GM18498 (cell line): Measurements from ENCODE around the gene MARK1.
A peak's percentile ranks its signal among the peaks of the same experiment; 100 is the strongest.

ENCODE experiments used
- ATAC-seq: cut with Tn5 transposase; IDR thresholded peaks from one replicate; pipeline ENCODE4 v1.9.1; 2021; ENCODE audit warnings: mild to moderate bottlenecking, moderate library complexity; ENCODE audit not compliant: unreplicated experiment

Gene MARK1

DNA sequence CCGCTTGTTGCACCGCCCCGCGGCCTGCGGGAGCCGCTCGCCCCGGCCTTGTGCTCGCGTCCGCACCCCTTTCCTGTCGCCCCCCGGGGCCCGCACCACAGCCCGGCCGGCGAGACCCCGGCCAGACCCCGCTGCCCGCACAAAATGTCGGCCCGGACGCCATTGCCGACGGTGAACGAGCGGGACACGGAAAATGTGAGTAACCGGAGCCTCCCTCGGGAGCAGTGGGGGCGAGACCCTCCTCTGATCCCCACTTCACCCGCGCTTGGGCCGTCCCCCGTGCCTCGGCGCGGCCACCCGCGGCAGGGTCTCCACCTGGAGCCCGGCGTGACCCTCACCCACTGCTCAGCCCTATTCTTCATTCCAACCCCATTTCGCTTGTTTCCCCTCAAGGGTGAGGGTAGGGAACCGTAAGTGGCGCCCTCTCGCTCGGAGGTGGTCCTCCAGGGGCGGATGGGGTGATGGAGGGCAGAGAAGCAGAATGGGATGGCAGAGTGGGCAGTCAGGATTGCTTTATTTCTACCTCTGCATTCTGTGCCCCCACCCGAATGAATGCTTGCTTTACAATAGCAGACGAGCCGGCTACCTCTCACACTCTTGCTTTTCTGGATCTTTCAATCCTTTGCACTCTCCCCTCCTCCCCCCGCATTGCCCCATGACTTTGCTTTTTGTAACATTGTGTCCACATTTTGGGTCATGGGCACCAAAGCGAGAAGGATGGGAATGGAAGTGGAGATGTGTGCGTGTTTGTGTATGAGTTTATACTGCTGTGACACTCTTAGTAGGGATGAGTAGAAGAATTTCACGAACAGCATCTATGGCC, 954 bp downstream of the MARK1 start:
- peak; percentile 7 for ATAC-seq

DNA sequence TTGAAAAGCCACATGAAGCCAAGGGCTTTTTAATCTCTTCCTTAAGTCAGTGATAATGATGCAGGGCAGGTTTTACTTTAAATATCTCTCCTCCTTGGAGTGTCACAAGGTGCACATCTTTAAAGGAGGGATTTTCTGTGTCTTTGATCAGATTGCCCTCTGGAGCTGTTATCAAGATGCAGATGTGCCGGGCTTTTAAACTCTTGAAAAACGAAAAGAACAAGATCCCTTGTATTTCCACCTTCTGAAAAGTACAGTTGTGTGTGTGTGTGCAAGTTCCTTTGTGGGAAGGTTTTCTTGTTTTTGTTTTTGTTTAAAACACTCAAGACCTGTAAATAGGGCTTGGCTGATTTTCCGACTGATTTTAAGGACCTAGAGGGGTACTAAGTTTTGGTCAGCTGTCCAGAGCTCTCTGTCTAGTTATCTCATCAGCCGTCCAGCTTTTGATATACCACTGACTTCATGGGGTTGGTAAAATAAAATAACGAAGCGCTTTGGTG, 1.6 kb downstream of the MARK1 start:
- no peak for ATAC-seq

DNA sequence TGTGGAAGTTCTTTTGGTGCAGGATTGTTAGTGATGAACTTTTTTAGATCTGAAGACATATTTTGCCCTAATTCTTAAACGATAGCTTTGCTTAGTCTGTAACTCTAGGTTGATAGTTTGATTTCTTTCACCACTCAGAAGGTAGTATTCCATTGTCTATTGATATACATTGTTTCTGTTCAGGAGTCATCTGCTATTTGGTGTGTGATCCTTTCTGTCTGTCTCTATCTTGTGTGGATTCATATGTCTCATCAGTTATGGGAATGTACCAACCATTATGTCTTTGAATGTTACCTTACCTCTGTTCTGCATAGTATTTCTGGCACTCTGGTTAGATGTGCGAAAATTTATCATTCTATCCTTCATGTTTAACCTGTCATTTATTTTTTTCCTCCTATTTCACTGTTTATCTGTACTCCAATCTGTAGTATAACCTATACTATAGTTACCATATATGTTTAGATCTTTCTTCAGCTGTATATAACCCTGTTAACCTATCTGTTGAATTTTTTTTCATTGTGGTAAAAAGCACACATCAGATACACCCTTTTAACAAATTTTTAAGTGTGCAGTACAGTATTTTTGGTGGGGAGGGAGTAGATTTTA, 5.7 kb downstream of the MARK1 start:
- ATAC-seq, result no peak

DNA sequence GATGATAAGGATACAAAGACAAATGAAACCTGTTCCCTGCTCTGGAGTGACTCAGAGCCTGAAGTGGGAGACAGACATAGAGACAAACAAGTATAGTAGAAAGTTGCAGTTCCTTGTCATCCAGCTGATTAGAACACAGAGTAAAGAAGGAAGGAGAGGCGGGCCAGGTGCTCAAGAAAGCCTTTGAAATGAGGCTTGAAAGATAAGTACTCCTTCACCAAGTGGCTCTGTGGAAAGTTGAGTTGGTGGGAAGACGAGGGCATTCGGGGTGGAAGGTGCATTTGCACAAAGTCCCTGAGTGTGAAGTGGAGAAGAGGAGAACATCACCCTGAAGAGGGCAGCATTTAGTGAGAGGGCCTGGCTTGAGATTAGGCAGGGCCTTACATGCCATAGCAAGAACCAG, 17.0 kb downstream of the MARK1 start:
- no peak for ATAC-seq

DNA sequence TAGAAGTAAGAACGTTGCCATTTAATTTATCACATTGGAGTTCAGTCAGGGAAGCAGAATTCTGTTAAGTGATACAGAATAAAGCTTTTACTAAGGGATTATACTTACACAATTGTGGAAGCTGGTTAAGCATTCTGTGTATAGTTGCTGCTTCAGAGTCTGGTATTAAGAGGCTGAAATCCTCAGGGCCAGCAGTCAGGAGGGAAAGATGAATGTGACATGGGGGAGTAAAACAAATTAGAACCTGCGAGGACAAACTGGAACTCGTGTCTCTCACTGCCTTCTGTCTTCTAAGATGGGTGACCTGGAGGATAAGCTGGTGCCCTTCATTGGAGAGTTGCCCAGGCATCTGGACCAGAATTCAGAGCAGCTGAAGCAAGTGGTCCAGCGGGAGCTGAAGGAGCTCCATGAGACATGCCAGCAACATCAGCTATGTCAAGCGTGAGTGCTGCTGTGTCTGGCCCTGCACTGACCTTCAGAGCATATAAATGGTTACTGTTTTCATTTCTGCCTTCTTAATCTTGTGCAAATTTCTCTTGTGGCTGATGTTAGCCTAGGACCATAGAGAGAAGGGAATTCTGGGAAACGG, 23.0 kb downstream of the MARK1 start:
- no peak for ATAC-seq

DNA sequence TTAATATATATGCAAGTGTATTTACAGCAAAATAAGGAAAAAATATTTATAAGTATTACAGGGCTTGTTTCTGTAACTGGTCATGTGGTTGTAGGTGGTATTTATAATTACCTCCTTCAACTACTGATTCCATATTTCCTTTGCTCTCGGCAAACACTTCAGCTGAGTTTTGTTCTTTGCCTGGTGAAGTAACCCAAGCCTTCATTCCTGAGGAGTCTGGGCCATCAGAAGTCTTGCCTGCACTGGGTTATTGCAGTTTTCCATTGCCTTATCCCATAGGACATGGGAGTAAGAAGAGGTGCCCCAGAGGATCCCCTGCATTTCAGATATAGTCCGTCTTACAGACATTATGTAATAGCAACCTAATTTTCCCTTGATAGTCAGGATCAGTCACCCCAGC, 23.8 kb downstream of the MARK1 start:
- ATAC-seq, result no peak

DNA sequence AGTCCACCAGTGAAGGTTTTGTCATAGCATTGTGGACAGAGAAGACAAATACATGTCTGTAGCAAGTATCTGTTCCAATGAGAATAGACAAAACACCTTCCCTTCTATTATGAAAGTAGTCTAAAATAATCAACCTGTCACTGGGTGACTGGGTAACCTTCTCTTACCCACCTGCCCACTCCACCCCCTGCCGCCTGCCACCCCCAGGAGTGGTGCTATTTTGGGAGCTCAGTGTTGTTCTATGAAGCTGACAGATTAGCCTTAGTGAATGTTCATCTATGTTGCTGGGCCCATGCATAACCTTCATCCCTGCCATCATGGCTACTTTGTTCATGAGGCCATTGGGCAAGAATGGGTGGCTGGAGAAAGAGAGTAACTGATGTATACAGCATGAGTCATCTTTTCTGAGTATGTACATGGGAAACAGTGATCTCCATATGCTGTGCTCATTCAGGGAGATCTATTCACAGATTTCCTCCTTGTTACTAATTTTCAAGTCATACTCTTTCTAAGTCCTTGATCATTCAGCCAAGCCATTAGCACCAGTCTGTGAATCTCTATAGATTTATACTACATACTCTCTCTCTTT, 24.8 kb downstream of the MARK1 start:
- ATAC-seq, result no peak

DNA sequence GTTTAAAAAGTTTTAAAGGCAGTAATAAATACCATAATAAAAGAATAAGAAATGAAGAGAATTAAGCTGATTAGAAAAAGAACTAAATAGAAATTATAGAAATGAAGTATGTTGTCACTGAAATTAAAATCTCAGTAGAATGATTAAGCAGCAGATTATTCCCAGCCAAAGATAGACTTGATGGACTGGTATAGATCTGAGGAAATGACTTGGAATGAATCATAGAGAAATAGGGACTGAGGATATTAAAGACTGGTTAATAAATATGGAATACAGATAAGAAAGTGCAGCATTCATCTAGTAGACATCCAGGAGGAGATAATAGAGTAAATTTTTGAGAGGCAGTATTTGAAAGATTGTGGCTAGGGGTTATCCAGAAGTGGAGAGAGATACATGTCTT, 28.7 kb downstream of the MARK1 start:
- no peak for ATAC-seq

DNA sequence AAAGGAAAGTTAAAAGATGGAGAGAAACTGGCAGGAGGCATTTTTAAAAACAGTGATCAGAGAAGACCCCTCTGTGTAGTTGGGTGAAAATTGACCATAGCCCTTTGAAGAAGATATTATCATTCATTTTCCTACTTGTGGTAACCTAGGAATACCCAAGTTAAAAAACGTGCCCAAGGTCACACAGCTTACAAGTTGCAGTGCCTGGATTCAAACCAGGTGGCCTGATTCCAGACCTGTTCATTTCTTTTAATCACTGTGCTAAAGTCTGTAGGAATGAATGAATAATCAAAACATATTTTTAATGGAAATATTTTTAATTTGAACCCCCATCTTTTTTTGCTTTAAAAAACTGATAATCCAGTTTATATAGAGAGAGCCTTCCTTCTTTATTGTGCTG, 35.6 kb downstream of the MARK1 start:
- no peak for ATAC-seq

DNA sequence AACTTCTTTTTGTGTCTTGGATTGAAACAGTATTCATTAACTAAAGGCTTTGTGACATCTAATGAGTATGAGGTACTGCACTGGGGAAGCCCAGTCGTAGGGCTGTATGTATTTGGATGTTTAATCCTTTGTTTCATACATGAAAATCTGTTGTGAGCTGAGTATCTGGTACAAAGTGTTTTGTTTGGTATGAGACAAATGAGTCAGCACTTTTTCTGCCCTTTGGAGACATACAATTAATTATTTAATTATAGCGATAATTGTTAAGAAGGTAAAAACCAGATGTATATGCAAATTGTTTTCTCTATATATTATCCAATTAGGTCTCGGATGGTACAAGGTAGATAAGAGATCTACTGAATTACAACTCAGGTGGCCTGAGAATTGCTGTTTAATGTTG, 36.3 kb downstream of the MARK1 start:
- no peak for ATAC-seq

DNA sequence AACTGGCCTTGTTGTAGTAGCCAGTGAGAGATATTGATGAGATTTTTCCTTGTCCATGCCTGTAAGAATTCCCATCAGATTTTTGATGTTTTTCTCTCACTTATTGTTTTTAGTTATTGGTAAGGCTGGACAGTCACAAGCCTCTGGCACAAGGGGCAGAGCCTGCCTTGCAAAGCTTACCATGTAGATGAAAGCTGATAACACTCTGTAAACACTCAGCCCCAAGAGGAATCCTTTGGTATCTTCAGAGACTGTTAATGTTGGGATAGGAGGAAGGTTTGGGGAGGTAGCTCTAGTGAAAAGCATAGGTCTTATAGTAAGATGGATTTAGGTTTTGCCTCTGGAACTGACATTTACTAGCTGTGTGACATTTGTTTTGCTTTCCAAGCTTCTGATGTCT, 37.7 kb downstream of the MARK1 start:
- ATAC-seq, result no peak

DNA sequence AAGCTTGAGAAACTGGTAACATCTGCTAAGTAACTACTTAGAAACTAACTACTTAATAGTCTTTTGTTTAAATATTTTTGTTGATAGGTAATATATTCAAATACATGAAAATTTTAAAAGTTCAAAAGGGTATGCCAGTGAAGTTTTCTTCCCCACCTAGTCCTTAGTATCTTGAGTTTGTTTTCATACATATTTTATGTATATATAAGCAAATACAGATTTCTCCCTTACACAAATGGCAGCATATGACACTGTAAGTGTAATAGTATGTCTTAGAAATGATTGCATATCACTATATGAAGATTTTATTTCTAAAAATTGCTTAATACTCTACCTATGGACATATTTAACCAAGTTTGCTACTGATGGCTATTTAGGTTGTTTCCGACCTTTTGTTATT, 38.9 kb downstream of the MARK1 start:
- no peak for ATAC-seq

DNA sequence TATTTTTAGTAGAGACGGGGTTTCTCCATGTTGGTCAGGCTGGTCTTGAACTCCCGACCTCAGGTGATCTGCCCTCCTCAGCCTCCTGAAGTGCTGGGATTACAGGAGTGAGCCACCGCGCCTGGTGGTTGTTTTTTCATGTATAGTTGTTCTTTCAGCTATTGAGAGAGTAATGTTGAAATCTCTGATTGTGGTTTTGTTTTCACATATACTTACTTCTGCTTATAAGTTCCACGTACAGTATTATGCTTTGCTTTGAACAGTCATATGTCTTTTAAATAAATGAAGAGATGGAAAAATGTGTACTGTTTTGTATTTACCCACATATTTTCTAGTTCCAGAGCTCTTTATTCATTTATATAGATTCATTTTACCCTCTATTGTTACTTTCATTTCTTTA, 44.5 kb downstream of the MARK1 start:
- ATAC-seq, result no peak

DNA sequence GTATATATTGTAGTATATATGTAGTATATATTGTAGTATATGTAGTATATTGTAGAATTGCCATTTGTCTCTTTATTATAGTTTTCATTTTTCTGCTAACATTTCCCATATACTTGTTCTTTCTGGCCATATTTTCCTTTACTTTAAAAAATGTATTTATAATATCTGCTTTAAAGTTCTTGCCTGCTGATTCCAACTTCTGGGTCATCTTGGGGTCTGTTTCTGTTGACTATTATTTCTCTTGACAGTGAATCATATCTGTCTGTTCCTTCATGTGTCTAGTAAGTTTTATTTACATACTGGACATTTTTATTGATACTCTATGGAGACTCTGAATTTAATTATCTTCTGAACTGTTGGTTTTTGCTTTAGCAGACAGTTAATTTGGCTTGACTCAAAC, 45.9 kb downstream of the MARK1 start:
- no peak for ATAC-seq

DNA sequence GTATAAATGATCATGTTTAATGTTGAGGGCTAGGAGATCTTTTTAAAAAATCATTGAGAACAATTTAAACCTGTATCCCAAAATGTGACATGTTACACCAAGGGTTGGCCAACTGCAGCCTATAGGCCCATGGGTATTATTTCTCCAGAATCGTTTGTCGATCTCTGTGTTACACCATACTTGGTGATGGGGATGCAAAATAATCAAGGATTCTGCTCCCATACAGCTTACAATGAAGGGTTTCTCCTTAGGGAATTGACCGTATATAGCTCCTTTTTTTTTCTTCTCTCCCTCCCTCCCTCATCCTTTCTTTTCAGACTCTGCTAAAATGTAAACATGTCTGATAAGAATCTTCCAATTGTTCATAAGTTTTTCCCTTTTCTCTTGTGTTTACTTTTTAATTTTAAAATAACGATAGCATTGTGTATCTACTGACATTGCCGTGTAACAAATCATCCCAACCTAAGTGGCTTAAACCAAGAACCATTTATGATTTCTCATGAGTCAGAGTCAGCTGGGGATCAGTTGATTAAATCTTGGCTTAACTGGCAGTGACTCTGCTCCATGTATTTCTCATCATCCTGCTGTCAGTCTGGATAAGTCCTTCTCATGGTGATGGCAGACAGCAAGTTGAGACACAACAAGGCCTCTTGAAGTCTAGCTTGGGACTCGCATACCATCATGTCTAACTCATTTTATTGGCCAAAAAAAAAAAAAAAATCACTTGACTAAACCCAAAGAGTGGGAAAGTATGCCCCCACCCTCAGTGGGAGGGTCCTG, 48.0 kb downstream of the MARK1 start:
- ATAC-seq, result no peak

DNA sequence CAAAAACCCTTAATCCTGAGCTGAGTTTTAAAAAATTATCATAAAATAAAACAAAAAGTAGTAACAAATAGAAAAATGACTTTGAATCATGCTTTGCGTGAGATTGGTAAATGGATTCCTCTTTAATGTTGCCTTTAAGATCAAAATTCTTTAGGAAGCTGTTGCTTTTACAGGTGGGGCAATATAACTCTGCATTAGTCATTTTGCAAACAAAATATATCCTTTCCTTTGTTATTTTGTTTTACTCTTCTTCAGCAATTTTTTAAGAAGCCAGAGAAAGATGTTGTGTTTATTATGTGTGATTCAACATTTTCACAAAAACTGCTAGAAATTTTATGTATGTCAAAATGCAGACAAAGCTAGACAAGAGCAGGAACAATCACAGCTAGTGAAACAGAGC, 50.0 kb downstream of the MARK1 start:
- ATAC-seq, result no peak

DNA sequence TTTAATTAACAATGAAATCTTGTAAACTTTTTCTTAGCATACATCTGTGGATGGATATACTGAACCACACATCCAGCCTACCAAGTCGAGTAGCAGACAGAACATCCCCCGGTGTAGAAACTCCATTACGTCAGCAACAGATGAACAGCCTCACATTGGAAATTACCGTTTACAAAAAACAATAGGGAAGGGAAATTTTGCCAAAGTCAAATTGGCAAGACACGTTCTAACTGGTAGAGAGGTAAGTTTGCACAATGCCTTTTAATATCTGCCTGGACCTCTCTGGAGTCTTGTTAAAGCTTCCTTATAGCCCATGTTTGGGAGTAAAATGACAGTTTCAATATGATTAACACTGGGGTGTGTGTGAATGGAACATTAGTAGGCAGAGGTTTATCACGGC, 51.4 kb downstream of the MARK1 start:
- no peak for ATAC-seq

DNA sequence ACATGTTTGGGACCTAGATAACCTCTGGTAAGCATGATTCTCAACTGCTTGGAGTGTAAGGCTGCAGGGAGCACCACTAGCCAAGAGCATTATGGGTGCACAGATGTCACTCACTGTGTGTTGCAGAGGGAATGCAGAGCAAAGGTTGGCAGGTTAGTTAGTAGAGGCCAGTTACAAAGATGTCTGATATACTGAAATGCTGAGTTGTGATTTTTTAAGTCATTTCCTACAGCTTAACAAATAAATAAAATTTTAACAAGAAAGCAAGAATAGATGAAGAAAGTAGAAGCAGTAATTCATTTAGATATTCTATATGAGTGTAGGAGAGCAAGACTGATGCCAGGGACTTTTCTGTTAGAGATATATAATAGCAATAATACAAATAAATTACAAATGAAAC, 64.8 kb downstream of the MARK1 start:
- no peak for ATAC-seq

DNA sequence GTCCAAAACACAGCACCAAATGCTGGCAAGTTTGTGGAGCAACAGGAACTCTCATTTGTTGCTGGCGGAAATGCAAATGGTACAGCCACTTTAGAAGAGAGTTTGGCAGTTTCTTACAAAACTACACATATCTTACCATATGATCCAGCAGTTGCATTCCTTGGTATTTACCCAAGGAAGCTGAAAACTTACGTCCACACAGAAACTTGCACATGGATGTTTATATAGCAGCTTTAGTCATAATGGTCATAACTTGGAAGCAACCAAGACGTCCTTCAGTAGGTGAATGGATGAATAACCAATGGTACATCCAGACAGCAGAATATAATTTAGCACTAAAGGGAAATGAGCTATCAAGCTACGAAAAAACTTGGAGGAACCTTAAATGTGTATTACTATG, 66.4 kb downstream of the MARK1 start:
- ATAC-seq, result no peak

DNA sequence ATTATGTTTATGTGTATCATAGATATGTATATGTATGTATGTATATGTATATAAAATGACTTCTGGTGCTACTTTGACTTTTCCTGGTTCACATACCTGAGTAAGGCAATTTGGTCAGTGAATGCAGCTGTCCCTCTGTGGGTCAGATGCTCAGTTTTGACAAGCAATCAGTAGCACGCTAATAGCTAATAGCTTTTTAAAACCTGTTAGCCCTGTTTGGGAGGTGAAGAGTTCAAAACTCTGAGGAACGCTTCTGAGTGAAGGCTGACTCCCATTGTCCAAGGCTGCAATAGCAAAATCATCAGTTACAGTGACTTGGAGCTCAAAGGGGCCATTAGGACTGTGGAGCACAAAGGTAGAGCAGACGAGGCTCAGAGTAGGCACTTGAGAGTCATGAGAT, 67.2 kb downstream of the MARK1 start:
- no peak for ATAC-seq

DNA sequence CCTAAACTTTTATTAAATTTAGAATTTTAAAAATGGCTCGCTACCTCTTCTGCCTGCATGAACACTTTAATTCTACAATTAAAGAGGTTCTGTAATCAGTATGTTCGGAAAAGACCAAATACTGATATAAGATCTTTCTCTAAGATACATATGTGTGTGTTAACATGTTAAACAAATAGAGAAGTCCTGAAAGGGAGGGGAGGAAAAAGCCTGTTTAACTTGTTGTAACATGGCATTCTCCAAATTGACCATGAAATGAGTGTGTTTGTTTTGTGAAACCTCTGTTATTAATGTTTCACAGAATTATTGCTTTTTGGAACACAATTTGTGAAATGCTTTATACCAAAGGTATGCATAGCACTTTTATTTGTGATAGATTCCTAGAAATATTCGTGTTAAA, 77.0 kb downstream of the MARK1 start:
- no peak for ATAC-seq
